Measurements from ENCODE around the gene GRHL1. TPM values are rescaled to one million over a fixed set of nuclear protein-coding genes. Genes with fewer than 3 reads are reported as not detected.

The GRHL1 gene, protein sequence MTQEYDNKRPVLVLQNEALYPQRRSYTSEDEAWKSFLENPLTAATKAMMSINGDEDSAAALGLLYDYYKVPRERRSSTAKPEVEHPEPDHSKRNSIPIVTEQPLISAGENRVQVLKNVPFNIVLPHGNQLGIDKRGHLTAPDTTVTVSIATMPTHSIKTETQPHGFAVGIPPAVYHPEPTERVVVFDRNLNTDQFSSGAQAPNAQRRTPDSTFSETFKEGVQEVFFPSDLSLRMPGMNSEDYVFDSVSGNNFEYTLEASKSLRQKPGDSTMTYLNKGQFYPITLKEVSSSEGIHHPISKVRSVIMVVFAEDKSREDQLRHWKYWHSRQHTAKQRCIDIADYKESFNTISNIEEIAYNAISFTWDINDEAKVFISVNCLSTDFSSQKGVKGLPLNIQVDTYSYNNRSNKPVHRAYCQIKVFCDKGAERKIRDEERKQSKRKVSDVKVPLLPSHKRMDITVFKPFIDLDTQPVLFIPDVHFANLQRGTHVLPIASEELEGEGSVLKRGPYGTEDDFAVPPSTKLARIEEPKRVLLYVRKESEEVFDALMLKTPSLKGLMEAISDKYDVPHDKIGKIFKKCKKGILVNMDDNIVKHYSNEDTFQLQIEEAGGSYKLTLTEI
- polyA plus RNA-seq (2012; ENCODE audit: insufficient read length, low read depth) = 1.1 TPM

- TF ChIP-seq REST (IDR thresholded peaks at IDR 0.05; ENCODE audit: insufficient read depth in 1 of 2, low read depth in 2 of 2, low read length in 2 of 2) (no peak), POLR2AphosphoS5 (IDR thresholded peaks at IDR 0.05; ENCODE audit: low read depth, low read length) (no peak), FOXP2 (optimal IDR thresholded peaks at IDR 0.05; ENCODE audit: borderline replicate concordance, extremely low read depth, extremely low read length, insufficient read depth) (no peak), TAF1 (IDR thresholded peaks at IDR 0.05; ENCODE audit: borderline replicate concordance, insufficient read depth, low read length) (no peak), SIN3A (IDR thresholded peaks at IDR 0.05; ENCODE audit: borderline replicate concordance, insufficient read depth, low read length) (no peak)
These were observed at the start of gene GRHL1 for GRCh38 chr2:9951522-9952285. GRHL1 (plus strand) TSS chr2:9951693; CDS start chr2:9951834, 141 bp downstream.

GRCh38 chr2:9905413-9905812 lies 46.1 kb upstream of the GRHL1 start:
- no peak for TF ChIP-seq POLR2AphosphoS5 (IDR thresholded peaks at IDR 0.05; ENCODE audit: low read depth, low read length)
- TF ChIP-seq FOXP2 (optimal IDR thresholded peaks at IDR 0.05; ENCODE audit: borderline replicate concordance, extremely low read depth, extremely low read length, insufficient read depth) = no peak
- no peak for TF ChIP-seq TAF1 (IDR thresholded peaks at IDR 0.05; ENCODE audit: borderline replicate concordance, insufficient read depth, low read length)

GRCh38 chr2:9907402-9907801 lies 44.1 kb upstream of the GRHL1 start:
- TF ChIP-seq REST (IDR thresholded peaks at IDR 0.05; ENCODE audit: insufficient read depth in 1 of 2, low read depth in 2 of 2, low read length in 2 of 2) = no peak
- TF ChIP-seq POLR2AphosphoS5 (IDR thresholded peaks at IDR 0.05; ENCODE audit: low read depth, low read length) = no peak
- TF ChIP-seq TAF1 (IDR thresholded peaks at IDR 0.05; ENCODE audit: borderline replicate concordance, insufficient read depth, low read length) = no peak
- TF ChIP-seq SIN3A (IDR thresholded peaks at IDR 0.05; ENCODE audit: borderline replicate concordance, insufficient read depth, low read length) = no peak
- TF ChIP-seq FOXP2 (optimal IDR thresholded peaks at IDR 0.05; ENCODE audit: borderline replicate concordance, extremely low read depth, extremely low read length, insufficient read depth) = no peak

DNA sequence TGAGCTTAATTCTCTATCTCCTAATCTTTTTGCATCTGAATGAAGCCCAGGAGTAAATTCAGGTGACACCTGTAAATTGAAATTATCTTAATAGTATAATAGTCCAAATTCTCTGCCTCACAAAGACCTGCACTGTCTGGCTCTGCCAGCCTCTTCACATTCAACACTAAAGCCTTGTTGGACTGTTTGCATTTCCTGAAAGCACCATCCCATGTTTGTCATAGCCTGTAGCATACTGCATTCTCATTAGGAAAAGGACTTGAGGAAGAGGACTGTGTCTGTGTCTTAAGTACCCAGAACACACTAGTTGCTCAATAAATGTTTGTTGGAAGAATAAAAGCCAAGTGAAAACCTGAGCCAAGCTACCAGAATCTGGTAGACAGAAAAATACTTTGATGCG lies 42.9 kb upstream of the GRHL1 start:
- no peak for TF ChIP-seq POLR2AphosphoS5 (IDR thresholded peaks at IDR 0.05; ENCODE audit: low read depth, low read length)
- no peak for TF ChIP-seq FOXP2 (optimal IDR thresholded peaks at IDR 0.05; ENCODE audit: borderline replicate concordance, extremely low read depth, extremely low read length, insufficient read depth)
- TF ChIP-seq REST (IDR thresholded peaks at IDR 0.05; ENCODE audit: insufficient read depth in 1 of 2, low read depth in 2 of 2, low read length in 2 of 2) = no peak
- TF ChIP-seq TAF1 (IDR thresholded peaks at IDR 0.05; ENCODE audit: borderline replicate concordance, insufficient read depth, low read length) = no peak
- TF ChIP-seq SIN3A (IDR thresholded peaks at IDR 0.05; ENCODE audit: borderline replicate concordance, insufficient read depth, low read length) = no peak

DNA sequence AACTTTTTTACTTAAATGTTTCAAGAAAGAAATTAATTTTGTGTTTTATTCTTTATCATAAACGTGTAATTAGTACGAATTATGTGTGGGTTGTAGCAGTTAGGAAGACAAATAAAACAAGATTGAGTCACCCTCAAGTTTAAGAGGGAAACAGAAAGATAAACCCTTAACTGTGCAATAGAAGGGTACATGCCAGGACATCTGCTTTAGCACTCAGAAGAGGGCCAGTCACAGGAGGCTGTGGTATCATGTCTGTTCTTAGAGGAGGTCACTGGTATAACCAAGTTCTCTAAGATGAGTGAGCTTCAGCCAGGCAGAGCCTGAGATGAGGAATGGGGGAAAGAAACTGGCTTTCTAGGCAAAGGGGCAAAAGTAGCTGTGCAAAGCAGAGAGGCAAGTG lies 42.4 kb upstream of the GRHL1 start:
- TF ChIP-seq FOXP2 (optimal IDR thresholded peaks at IDR 0.05; ENCODE audit: borderline replicate concordance, extremely low read depth, extremely low read length, insufficient read depth) = no peak
- no peak for TF ChIP-seq SIN3A (IDR thresholded peaks at IDR 0.05; ENCODE audit: borderline replicate concordance, insufficient read depth, low read length)
- TF ChIP-seq REST (IDR thresholded peaks at IDR 0.05; ENCODE audit: insufficient read depth in 1 of 2, low read depth in 2 of 2, low read length in 2 of 2) = no peak
- no peak for TF ChIP-seq TAF1 (IDR thresholded peaks at IDR 0.05; ENCODE audit: borderline replicate concordance, insufficient read depth, low read length)
- no peak for TF ChIP-seq POLR2AphosphoS5 (IDR thresholded peaks at IDR 0.05; ENCODE audit: low read depth, low read length)
